CD4-positive, alpha-beta T cell treated with Interleukin-6 at 100 ng/mL for 8 hours (primary cell): Measurements from ENCODE around the gene CSNK2A2.

Experiments
- DNase-seq: peaks from one replicate; pipeline ENCODE4 v3.0.0-alpha.2; 2020; ENCODE audit warnings: mixed read lengths, low spot score

Gene CSNK2A2

GRCh38 chr16:58110571-58111301, 87.2 kb downstream of the CSNK2A2 start:
- no peak for DNase-seq

DNA sequence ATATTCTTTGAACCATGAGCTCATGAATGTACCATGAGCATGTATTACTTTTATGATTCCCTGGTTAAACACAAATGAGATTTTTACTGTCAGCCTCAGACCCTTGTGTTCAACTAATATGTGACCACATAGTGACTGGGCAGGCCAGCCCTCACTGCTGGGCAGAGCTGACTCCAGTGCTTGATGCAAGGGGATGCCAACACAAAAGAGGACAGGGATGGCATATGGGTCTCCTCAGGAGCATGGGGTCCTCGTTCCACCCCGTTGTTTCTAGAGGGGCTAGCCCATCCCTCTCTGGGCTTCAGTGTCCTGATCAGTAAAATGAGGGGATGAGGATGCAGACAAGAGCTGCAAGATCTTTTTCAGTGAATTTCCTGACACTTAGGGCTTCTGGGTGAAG, 88.0 kb downstream of the CSNK2A2 start:
- no peak for DNase-seq

DNA sequence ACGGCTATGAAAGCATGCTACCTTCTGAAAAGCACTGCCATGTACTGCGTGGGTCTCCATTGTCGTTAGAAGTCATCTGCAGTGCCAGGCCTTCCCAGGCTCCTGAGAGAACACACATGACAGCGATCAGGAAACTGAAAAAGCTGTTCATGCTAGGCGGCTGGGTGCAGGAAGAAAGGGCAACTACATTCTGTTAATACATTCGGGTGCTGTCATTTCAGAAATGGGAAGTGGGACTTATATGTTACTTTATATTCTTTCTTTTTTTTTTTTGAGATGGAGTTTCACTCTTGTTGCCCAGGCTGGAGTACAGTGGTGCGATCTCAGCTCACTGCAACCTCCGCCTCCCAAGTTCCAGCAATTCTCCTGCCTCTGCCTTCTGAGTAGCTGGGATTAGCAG, 88.6 kb downstream of the CSNK2A2 start:
- no peak for DNase-seq
